IMR-90 (cell line): ENCODE measurements around the gene PSMA6. TPM values are rescaled to one million over a fixed set of nuclear protein-coding genes. Genes with fewer than 3 reads are reported as not detected.

Experiments used
- ATAC-seq: fragments of 200-7000 bp; cut with Tn5 transposase; 2 replicates; pipeline ENCODE4 v1.9.1; 2020; ENCODE audit warnings: low read depth, mild to moderate bottlenecking, moderate library complexity
- BruUV-seq: library from RNA; stranded (reverse); fragments of 400-500 nt; replicated peaks from 2 replicates; lab custom pipeline; 2021; lab: Mats Ljungman, UMichigan
- CTCF ChIA-PET: fragments of 300-600 bp; formaldehyde crosslinking; extraction: SDS; loops from one replicate; lab custom pipeline; 2021; ENCODE audit warnings: antibody characterized with exemption; lab: Yijun Ruan, JAX
- POLR2A ChIA-PET: fragments of 300-600 bp; sonication (Branson Sonifier 250); formaldehyde crosslinking; loops from one replicate; lab custom pipeline; 2022; ENCODE audit warnings: antibody characterized with exemption; ENCODE audit not compliant: unreplicated experiment; lab: Charles Lee
- DNase-seq: peaks from one replicate; pipeline ENCODE4 v3.0.0; 2013
- H2AFZ ChIP-seq: replicated peaks from 2 replicates; pipeline ENCODE3; 2013; ENCODE audit warnings: low read length, mild to moderate bottlenecking; ENCODE audit not compliant: poor library complexity
- H2AK5ac ChIP-seq: 2 replicates; pipeline ENCODE4 v1.6.1; 2013; ENCODE audit warnings: low read depth, low read length, inconsistent platforms
- H2AK9ac ChIP-seq: replicated peaks from 2 replicates; pipeline ENCODE3; 2013; ENCODE audit warnings: mild to moderate bottlenecking, low read depth, low read length, moderate library complexity; ENCODE audit not compliant: poor library complexity
- H2BK120ac ChIP-seq: 2 replicates; pipeline ENCODE4 v1.6.1; 2013; ENCODE audit warnings: low read depth, low read length, inconsistent platforms
- H2BK15ac ChIP-seq: 3 replicates; pipeline ENCODE4 v1.6.1; 2013; ENCODE audit warnings: low read depth, low read length, inconsistent platforms
- H2BK20ac ChIP-seq: 2 replicates; pipeline ENCODE4 v1.6.1; 2013; ENCODE audit warnings: low read depth, mild to moderate bottlenecking, inconsistent platforms, low read length, moderate library complexity
- H2BK5ac ChIP-seq: 2 replicates; pipeline ENCODE4 v1.6.1; 2013; ENCODE audit warnings: mild to moderate bottlenecking, low read depth, low read length, inconsistent platforms; ENCODE audit not compliant: poor library complexity, severe bottlenecking
- H3K14ac ChIP-seq: replicated peaks from 2 replicates; pipeline ENCODE4 v1.6.1; 2013; ENCODE audit warnings: low read depth, low read length, inconsistent platforms
- H3K18ac ChIP-seq: 2 replicates; pipeline ENCODE4 v1.6.1; 2013; ENCODE audit warnings: low read depth, low read length, control low read depth
- H3K23ac ChIP-seq: 2 replicates; pipeline ENCODE4 v1.6.1; 2013; ENCODE audit warnings: low read depth, low read length, inconsistent platforms
- H3K27ac ChIP-seq: 2 replicates; pipeline ENCODE4 v1.5.1; 2013; ENCODE audit warnings: mild to moderate bottlenecking, control low read depth, low read length; ENCODE audit not compliant: insufficient read depth
- H3K27me3 ChIP-seq: 2 replicates; pipeline ENCODE4 v1.6.1; 2013; ENCODE audit warnings: low read length; ENCODE audit not compliant: control insufficient read depth, insufficient read depth
- H3K36me3 ChIP-seq: 2 replicates; pipeline ENCODE4 v1.6.1; 2013; ENCODE audit warnings: low read length, mixed read lengths; ENCODE audit not compliant: control insufficient read depth, insufficient read depth
- H3K4ac ChIP-seq: 2 replicates; pipeline ENCODE4 v1.6.1; 2013; ENCODE audit warnings: low read depth, low read length, inconsistent platforms
- H3K4me1 ChIP-seq: 2 replicates; pipeline ENCODE4 v1.6.1; 2013; ENCODE audit warnings: low read length, mixed read lengths; ENCODE audit not compliant: control insufficient read depth, insufficient read depth
- H3K4me2 ChIP-seq: 2 replicates; pipeline ENCODE4 v1.6.1; 2013; ENCODE audit warnings: low read depth, mild to moderate bottlenecking, control low read depth, low read length, moderate library complexity
- H3K4me3 ChIP-seq: 2 replicates; pipeline ENCODE4 v1.5.1; 2013; ENCODE audit warnings: low read depth, mild to moderate bottlenecking, control low read depth, low read length, moderate library complexity; ENCODE audit not compliant: insufficient read depth
- H3K56ac ChIP-seq: 2 replicates; pipeline ENCODE4 v1.6.1; 2013; ENCODE audit warnings: low read length, inconsistent platforms; ENCODE audit not compliant: insufficient read depth; ENCODE audit errors: extremely low read depth
- H3K79me1 ChIP-seq, 2 experiments: 2 replicates each; pipeline ENCODE4 v1.6.1; 2013; ENCODE audit warnings: low read length in 2 of 2, inconsistent platforms in 1 of 2, low read depth in 1 of 2
- H3K9ac ChIP-seq: 2 replicates; pipeline ENCODE4 v1.6.1; 2013; ENCODE audit warnings: low read depth, low read length, control low read depth
- H3K9me1 ChIP-seq: 2 replicates; pipeline ENCODE4 v1.6.1; 2013; ENCODE audit warnings: low read length, inconsistent platforms; ENCODE audit not compliant: insufficient read depth
- H3K9me3 ChIP-seq: 2 replicates; pipeline ENCODE4 v1.6.1; 2013; ENCODE audit warnings: low read length; ENCODE audit not compliant: control insufficient read depth, insufficient read depth
- H4K20me1 ChIP-seq: 2 replicates; pipeline ENCODE4 v1.6.1; 2013; ENCODE audit warnings: low read length, inconsistent platforms; ENCODE audit not compliant: insufficient read depth
- H4K5ac ChIP-seq: 2 replicates; pipeline ENCODE4 v1.6.1; 2013; ENCODE audit warnings: mild to moderate bottlenecking, low read depth, low read length, control low read depth
- H4K8ac ChIP-seq, 2 experiments: 2 replicates each; pipeline ENCODE4 v1.6.1; 2013; ENCODE audit warnings: low read depth in 2 of 2, low read length in 2 of 2, control low read depth in 1 of 2, inconsistent platforms in 1 of 2
- H4K91ac ChIP-seq: 2 replicates; pipeline ENCODE4 v1.6.1; 2013; ENCODE audit warnings: low read depth, low read length, inconsistent platforms; ENCODE audit not compliant: insufficient read depth
- CEBPB ChIP-seq: IDR thresholded peaks from 2 replicates; pipeline ENCODE4 v1.6.1; 2012; ENCODE audit warnings: low read depth, low read length, improper control_type of control experiment
- CHD1 ChIP-seq: IDR thresholded peaks from 2 replicates; pipeline ENCODE4 v1.6.1; 2012; ENCODE audit warnings: low read depth, low read length, improper control_type of control experiment
- FOS ChIP-seq: fragments of 150-350 bp; IDR thresholded peaks from 2 replicates; pipeline ENCODE4 v1.6.1; 2016; ENCODE audit warnings: low read depth, low read length
- POLR2A ChIP-seq: IDR thresholded peaks from 2 replicates; pipeline ENCODE4 v1.6.1; 2012; ENCODE audit warnings: mild to moderate bottlenecking, low read depth, low read length
- RAD21 ChIP-seq: IDR thresholded peaks from 2 replicates; pipeline ENCODE4 v1.6.1; 2012; ENCODE audit warnings: low read length, improper control_type of control experiment
- RCOR1 ChIP-seq: IDR thresholded peaks from 2 replicates; pipeline ENCODE4 v1.6.1; 2012; ENCODE audit warnings: mild to moderate bottlenecking, low read length, improper control_type of control experiment; ENCODE audit not compliant: insufficient replicate concordance
- WGBS, 2 experiments: methylation state at CpG; one replicate each; pipeline versions ENCODE4 v1.1.5 to v1.1.7; 2013; ENCODE audit warnings: missing lambda C conversion rate in 2 of 2; ENCODE audit not compliant: insufficient read length in 1 of 2; ENCODE audit errors: extremely low coverage in 2 of 2; 5-methylcytosine and 5-hydroxymethylcytosine counted together
- dilution Hi-C: fragments of 300-500 bp; cut with HindIII; formaldehyde crosslinking; loops from one replicate; pipeline ENCODE4 v1.14.3; 2018; ENCODE audit warnings: low sequenced_read_pairs; ENCODE audit not compliant: unreplicated experiment
- in situ Hi-C: fragments of 300-500 bp; cut with MboI; formaldehyde crosslinking; loops from 3 replicates; pipeline ENCODE4 v1.14.3; 2019; ENCODE audit warnings: low sequenced_read_pairs, inconsistent platforms, mixed read lengths
- intact Hi-C: fragments of 100-400 bp; cut with micrococcal nuclease; formaldehyde crosslinking; loops from 2 replicates; pipeline ENCODE4 v1.10.0; 2022
- polyA plus RNA-seq, 3 experiments: library from polyadenylated mRNA; depleted of rRNA; stranded (reverse); fragments of >200 nt; gene quantifications; 2 replicates each; pipeline ENCODE4 v1.2.3, GENCODE V29; 2012; ENCODE audit warnings: low replicate concordance in 1 of 3
- total RNA-seq: library from RNA; depleted of rRNA; stranded (reverse); fragments of >200 nt; gene quantifications from 2 replicates; pipeline ENCODE4 v1.2.3, GENCODE V29; 2012
- TF ChIP-seq, protein P1 (sequence below): fragments of 150-350 bp; IDR thresholded peaks from 2 replicates; pipeline ENCODE4 v1.6.1; 2016; ENCODE audit warnings: low read depth, mild to moderate bottlenecking, low read length, moderate library complexity, borderline replicate concordance

Gene PSMA6
- total and polyA plus RNA-seq, 2 of the 4 experiments (the other 2 are of a cell fraction), result 184 to 530 TPM

DNA sequence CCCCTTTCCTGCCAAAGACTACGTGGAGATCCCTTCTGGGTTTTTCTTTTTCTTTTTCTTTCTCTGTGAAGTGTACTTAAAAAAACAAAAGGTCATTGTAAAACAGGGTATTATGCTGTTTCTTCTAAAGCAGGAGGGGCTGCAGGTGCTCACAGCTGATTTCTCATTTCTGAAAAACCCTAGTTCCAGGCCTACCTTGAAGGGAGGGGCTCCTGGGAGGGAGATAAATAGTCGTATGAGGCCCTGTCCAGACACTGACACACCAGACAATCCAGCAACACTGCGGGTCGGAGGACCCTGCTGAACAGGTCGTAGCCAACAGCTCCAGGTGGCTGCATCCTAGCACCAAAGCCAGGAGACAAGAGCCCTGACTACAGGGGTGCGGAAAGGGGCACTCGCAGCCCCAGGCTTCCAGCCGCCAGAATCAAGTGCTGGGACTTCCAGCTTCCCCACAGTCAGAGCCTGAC, 41.1 kb downstream of the PSMA6 start:
- dilution Hi-C loops, result no loop called here
- H4K5ac ChIP-seq, result 0 out of 2 replicates have a peak overlapping the region, but pooled peaks have one; percentile 20
- no peak overlapping the region for H3K56ac ChIP-seq
- ATAC-seq (no peak), DNase-seq (no peak)
- H3K27ac ChIP-seq, result no peak overlapping the region
- H3K4ac ChIP-seq, result no peak overlapping the region
- no peak overlapping the region for H4K91ac ChIP-seq
- no peak overlapping the region for H3K4me3 ChIP-seq
- H3K4me1 ChIP-seq, result peaks cover 29% of the 10 kb centered on the region
- H4K8ac ChIP-seq, result no peak overlapping the region
- no peak overlapping the region for H3K23ac ChIP-seq
- no peak overlapping the region for H3K18ac ChIP-seq
- peak overlapping the region; percentile 29 for H2AFZ ChIP-seq
- in situ Hi-C loops, result no loop called here
- peaks cover 18% of the 10 kb centered on the region for H3K9me1 ChIP-seq
- no peak overlapping the region for H3K14ac ChIP-seq
- no peak overlapping the region for H3K9ac ChIP-seq
- ChIA-PET CTCF (interaction anchor here (0.6 kb wide), 1 partner anchor 29 kb away, joined by 5 read pairs; no protein-coding TSS in a partner anchor), POLR2A (no interaction called here)
- H2BK20ac ChIP-seq, result no peak overlapping the region
- no TSS peak for BruUV-seq
- no peak overlapping the region for H2BK15ac ChIP-seq
- no peak overlapping the region for H2AK5ac ChIP-seq
- intact Hi-C loops, result no loop called here
- peak overlapping the region; percentile 58 for H2AK9ac ChIP-seq
- H3K36me3 ChIP-seq, result no peaks in the 10 kb centered on the region
- no peak overlapping the region for H2BK120ac ChIP-seq
- H3K27me3 ChIP-seq, result no peaks in the 10 kb centered on the region
- no peak overlapping the region for H3K4me2 ChIP-seq
- no peak overlapping the region for H2BK5ac ChIP-seq
- WGBS, 2 experiments, result 80% methylated on average over 1 of the region's 8 CpGs; no CpG with 5 or more reads in 1 of the 2 experiments
- no peaks in the 10 kb centered on the region for H3K9me3 ChIP-seq
- H3K79me1 ChIP-seq, result 0 out of 4 replicates have a peak, but pooled peaks cover 0 to 6% of the 10 kb centered on the region in 2 experiments
- no peaks in the 10 kb centered on the region for H4K20me1 ChIP-seq
- no peak for TF ChIP-seq RCOR1
- TF ChIP-seq POLR2A, result no peak
- no peak for TF ChIP-seq CHD1
- TF ChIP-seq, protein P1, sequence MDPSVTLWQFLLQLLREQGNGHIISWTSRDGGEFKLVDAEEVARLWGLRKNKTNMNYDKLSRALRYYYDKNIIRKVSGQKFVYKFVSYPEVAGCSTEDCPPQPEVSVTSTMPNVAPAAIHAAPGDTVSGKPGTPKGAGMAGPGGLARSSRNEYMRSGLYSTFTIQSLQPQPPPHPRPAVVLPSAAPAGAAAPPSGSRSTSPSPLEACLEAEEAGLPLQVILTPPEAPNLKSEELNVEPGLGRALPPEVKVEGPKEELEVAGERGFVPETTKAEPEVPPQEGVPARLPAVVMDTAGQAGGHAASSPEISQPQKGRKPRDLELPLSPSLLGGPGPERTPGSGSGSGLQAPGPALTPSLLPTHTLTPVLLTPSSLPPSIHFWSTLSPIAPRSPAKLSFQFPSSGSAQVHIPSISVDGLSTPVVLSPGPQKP, result no peak
- no peak for TF ChIP-seq FOS
- no peak for TF ChIP-seq RAD21
- TF ChIP-seq CEBPB, result no peak
